Epidermal melanocyte (primary cell): Measurements from ENCODE around the gene SH3YL1.

ENCODE experiments used
- DNase-seq: peaks from one replicate; pipeline ENCODE4 v3.0.0; 2011; ENCODE audit warnings: low spot score; ENCODE audit not compliant: insufficient read length

Gene SH3YL1

GRCh38 chr2:282371-283263 is 18.8 kb upstream of the SH3YL1 start:
- no peak for DNase-seq

- DNase-seq: no peak
Observed at GRCh38 chr2:281381-281780, 17.5 kb upstream of the SH3YL1 start.

- no peak for DNase-seq
Observed at GRCh38 chr2:280650-281110, 16.8 kb upstream of the SH3YL1 start.

- DNase-seq: no peak
Observed at GRCh38 chr2:279956-280649, 16.3 kb upstream of the SH3YL1 start.

DNA sequence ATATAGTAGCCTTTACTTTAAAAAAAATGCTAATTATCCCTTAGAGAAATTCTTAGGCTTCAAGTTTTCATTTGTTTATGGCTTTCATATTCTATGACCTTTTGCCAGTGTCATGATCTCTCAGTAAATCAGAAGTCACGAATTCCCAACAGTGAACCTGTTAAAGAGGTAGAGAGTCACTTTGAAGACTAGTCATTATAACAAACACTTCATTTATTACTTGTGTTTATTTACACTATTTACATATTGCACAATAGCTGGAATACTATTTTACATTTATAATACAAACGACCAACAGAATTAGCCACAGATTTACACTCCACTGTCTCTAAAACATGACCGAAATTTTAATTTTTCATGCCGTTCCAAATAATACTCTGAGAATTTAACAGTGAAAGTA is 15.5 kb upstream of the SH3YL1 start:
- DNase-seq: no peak

GRCh38 chr2:278927-279320 is 15.1 kb upstream of the SH3YL1 start:
- DNase-seq: no peak

GRCh38 chr2:278312-278926 is 14.6 kb upstream of the SH3YL1 start:
- no peak for DNase-seq

GRCh38 chr2:275466-275865 is 11.6 kb upstream of the SH3YL1 start:
- DNase-seq: no peak

GRCh38 chr2:274503-274902 is 10.7 kb upstream of the SH3YL1 start:
- no peak for DNase-seq

DNA sequence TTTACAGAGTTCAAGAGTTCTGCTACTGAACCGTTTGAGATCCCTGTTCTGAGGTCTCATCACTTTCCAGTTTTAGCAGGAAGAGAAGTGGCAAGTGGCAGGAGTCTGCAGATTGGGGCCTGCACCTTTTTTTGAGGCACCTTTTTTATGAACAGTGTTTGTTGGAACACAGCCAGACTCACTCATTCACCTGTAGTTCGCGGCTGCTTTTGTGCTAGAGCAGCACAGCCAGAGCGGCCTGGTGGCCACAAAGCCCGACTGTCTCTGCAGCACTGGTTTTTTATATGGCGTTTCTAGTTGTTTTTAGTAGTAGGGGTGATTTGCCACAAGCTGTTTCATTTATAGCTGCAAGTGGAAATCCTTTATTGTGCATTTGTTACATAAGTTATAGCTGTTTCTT is 9.5 kb upstream of the SH3YL1 start:
- DNase-seq: no peak

GRCh38 chr2:271917-272316 is 8.1 kb upstream of the SH3YL1 start:
- no peak for DNase-seq

- no peak for DNase-seq
Observed at GRCh38 chr2:270861-271260, 7.0 kb upstream of the SH3YL1 start.

GRCh38 chr2:269356-270030 is 5.7 kb upstream of the SH3YL1 start:
- no peak for DNase-seq

- no peak for DNase-seq
Observed at GRCh38 chr2:268323-268722, 4.5 kb upstream of the SH3YL1 start.

DNA sequence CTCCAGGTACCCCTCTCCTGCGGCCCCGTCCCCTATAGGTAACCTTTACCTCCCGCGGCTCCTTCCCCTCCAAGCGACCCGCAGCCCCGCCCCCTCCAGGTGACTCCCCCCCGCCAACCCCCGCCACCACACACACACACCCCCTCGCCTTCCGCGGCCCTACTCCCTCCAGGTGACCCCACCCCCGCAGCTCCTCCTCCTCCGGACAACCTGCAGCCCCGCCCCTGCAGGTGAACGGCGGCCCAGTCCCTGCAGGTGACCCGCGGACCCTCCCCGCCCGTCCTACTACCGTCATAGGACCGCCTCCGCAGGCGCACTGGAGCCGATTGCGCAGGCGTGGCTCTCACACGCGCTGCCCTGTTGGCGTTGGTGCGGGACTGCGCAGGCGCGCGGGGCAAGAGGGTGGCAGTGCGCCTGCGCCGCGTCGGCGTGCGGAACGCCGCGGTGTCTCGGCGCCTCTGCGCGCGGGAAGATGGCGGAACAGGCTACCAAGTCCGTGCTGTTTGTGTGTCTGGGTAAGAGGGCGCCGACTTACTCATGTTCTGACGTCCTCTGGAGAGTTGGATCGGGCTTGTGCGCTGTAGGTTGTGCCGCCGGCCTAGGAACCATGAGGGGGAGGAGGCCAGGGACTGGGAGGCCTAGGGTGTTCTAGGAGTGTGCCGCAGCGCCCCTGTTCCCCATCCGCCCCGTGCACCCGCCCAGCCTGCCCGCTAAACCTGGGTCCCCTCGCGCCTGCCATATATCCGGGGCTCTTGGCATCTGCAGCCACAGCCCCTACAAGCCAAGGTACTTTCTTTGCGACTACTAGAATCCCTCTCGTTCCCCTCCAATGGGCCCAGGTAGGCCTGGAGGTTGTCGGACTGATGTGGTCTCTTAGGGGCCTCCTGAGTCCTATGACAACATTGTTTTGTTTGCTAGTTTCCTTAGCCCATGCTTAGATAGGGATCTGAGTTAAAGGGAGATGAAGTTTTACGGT is 949 bp upstream of the SH3YL1 start, which contains the start of gene ACP1:
Gene ACP1, plus strand, starts transcription at position 455 of the 976 bp plus-strand sequence. Its CDS starts 18 bp downstream, at position 473.
- peak; percentile 96 for DNase-seq

GRCh38 chr2:263022-263738 is 652 bp downstream of the SH3YL1 start:
- DNase-seq: no peak

- no peak for DNase-seq
Observed at GRCh38 chr2:262117-262516, 1.7 kb downstream of the SH3YL1 start.

GRCh38 chr2:260507-261161 is 3.2 kb downstream of the SH3YL1 start:
- no peak for DNase-seq

GRCh38 chr2:259789-260331 is 4.0 kb downstream of the SH3YL1 start:
- no peak for DNase-seq
